ENCODE data around the gene UMODL1. TPM values are rescaled to one million over a fixed set of nuclear protein-coding genes. Genes with fewer than 3 reads are reported as not detected.

UMODL1 gene
- total RNA-seq, 1 donor from 2014 or later: 0.19 TPM

DNA sequence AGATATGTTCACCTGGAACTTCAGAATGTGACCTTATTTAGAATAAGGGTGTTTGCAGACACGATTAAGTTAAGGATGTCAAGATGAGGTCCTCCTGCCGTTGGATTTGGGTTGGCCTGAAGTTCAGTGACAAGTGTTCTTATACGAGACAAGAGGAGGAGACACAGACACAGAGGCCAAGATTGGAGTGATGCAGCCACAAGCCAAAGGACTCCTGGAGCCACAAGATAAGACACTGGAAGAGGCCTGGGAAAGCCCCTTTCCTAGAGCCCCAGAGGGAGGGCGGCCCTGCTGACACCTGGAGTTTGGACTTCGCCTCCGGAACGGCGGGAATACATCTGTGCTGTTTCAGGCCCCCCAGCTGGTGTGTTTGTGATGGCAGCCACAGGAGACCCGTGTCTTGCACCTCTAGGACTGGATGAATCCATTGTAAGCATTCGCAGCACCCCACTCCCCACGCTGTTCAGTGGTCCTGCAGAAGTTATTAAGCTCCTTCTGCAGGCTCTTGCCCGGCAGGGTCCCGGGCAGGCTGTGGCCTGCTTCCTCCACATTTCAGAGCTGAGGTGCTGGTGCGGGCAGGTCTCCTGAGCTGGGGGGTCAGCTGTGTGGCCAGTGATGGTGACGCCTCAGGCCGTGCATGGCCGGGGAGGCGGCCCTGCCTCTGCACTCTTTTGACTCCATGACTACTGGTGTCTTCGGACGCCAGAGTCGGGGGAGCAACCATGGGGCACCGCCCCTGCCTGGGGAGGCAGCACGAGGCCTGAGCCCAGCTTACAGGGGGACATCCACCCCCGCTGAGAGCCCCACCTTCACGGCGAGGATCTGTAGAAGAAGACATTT is 34.6 kb downstream of the UMODL1 start:
- Mint-ChIP-seq H3K36me3 (ENCODE audit: insufficient read depth) (no peaks in the 10 kb centered on the region), H3K4me1 (ENCODE audit: low read depth) (peaks cover 15% of the 10 kb centered on the region), H3K9me3 (ENCODE audit: low read depth) (no peaks in the 10 kb centered on the region), H3K27ac (no peak overlapping the region), H3K4me3 (ENCODE audit: low read depth) (no peak overlapping the region), H3K27me3 (no peaks in the 10 kb centered on the region)
- no peak for TF ChIP-seq CTCF (IDR thresholded peaks at IDR 0.05; ENCODE audit: unreplicated experiment)
- no peak for DNase-seq (ENCODE audit: low spot score, unreplicated experiment)

DNA sequence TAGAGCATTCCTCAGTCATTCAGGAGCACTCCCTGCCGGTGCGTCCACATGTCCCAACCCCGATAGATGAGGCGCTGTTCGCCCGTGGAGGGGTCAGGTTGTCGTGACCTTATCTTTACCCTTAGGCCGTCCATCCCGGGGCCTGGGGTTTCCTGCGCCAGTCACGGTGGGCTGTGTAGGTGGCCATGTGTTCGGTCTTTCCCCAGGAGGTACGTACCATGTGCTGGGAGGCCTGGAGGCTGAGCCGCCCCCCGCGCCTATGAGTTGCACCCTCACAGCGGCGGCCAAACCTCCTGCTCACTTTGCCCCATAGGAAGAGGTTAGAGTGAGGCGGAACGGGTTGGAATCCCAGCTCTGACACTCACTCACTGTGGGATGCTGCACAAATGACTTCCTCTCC is 35.3 kb downstream of the UMODL1 start:
- Mint-ChIP-seq H3K27me3 (no peaks in the 10 kb centered on the region), H3K36me3 (ENCODE audit: insufficient read depth) (no peaks in the 10 kb centered on the region), H3K4me1 (ENCODE audit: low read depth) (peaks cover 15% of the 10 kb centered on the region), H3K4me3 (ENCODE audit: low read depth) (no peak overlapping the region), H3K9me3 (ENCODE audit: low read depth) (no peaks in the 10 kb centered on the region), H3K27ac (no peak overlapping the region)
- TF ChIP-seq CTCF (IDR thresholded peaks at IDR 0.05; ENCODE audit: unreplicated experiment): no peak
- DNase-seq (ENCODE audit: low spot score, unreplicated experiment): no peak

DNA sequence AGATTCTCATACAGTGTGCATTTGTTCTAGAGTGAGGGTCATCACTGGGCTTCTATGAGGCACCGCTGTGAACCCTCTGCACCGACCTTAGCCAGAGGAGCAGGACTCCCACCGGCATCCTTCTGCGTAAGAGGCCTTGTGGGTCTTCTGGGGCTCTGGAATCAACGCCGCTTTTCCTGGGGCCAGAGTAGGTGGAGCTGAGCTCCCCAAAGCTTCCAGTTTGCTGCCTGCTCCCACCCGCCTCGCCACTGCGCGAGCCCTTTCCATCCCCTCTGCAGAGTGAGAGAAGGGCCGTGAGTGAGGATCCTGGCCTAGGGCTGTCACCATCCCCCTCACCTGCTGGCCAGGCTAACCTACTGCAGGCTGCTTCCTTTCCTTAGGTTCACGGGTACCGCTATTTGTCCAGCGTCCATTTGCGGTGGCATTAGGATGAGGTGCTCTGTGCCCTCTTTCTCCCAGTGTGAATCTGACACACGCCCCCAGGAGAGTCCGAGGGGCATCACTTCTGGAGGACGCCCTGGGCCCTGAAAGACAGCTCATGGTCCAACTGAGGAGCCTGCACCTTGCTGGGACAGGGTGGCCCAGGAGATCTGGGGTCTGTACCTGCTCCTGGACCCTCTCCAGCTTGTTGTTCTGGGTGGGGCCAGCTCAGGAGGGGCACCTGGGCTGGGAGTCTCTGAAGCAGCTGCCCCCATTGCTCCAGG is 36.2 kb downstream of the UMODL1 start:
- Mint-ChIP-seq H3K36me3 (ENCODE audit: insufficient read depth) (no peaks in the 10 kb centered on the region), H3K4me1 (ENCODE audit: low read depth) (peaks cover 10% of the 10 kb centered on the region), H3K27ac (no peak overlapping the region), H3K27me3 (peaks cover 4% of the 10 kb centered on the region), H3K9me3 (ENCODE audit: low read depth) (no peaks in the 10 kb centered on the region), H3K4me3 (ENCODE audit: low read depth) (no peak overlapping the region)
- DNase-seq (ENCODE audit: low spot score, unreplicated experiment): no peak
- no peak for TF ChIP-seq CTCF (IDR thresholded peaks at IDR 0.05; ENCODE audit: unreplicated experiment)

- peak; percentile 63 for DNase-seq (ENCODE audit: low spot score, unreplicated experiment)
- Mint-ChIP-seq H3K27me3 (peaks cover 11% of the 10 kb centered on the region), H3K27ac (no peak overlapping the region), H3K36me3 (ENCODE audit: insufficient read depth) (no peaks in the 10 kb centered on the region), H3K9me3 (ENCODE audit: low read depth) (no peaks in the 10 kb centered on the region), H3K4me1 (ENCODE audit: low read depth) (peaks cover 6% of the 10 kb centered on the region), H3K4me3 (ENCODE audit: low read depth) (no peak overlapping the region)
- peak; percentile 78 for TF ChIP-seq CTCF (IDR thresholded peaks at IDR 0.05; ENCODE audit: unreplicated experiment)
Measured at GRCh38 chr21:42107881-42108553, 36.9 kb downstream of the UMODL1 start.
